Naive thymus-derived CD4-positive, alpha-beta T cell (primary cell): ENCODE data around the gene SRSF8. TPM values are rescaled to one million over a fixed set of nuclear protein-coding genes. Genes with fewer than 3 reads are reported as not detected.

Source experiments
- ATAC-seq: fragments of 150-1000 bp; cut with Tn5 transposase; 2 replicates; pipeline ENCODE4 v1.10.0; 2021; ENCODE audit warnings: mild to moderate bottlenecking, moderate library complexity
- CTCF ChIA-PET: fragments of 350-600 bp; sonication (Branson Sonifier 250); formaldehyde crosslinking; loops from one replicate; lab custom pipeline; 2021; ENCODE audit warnings: antibody characterized with exemption; lab: Charles Lee
- POLR2A ChIA-PET: fragments of 350-600 bp; sonication (Branson Sonifier 250); formaldehyde crosslinking; loops from one replicate; lab custom pipeline; 2021; ENCODE audit warnings: antibody characterized with exemption, inconsistent platforms; lab: Charles Lee
- DNase-seq, 9 donors: peaks; one replicate each; pipeline versions ENCODE4 v3.0.0 to v3.0.0-alpha.2; 2020 to 2022; ENCODE audit warnings: mixed read lengths in 1 of 9
- H3K27ac ChIP-seq: one replicate; pipeline ENCODE4 v1.7.0; 2013; ENCODE audit warnings: mild to moderate bottlenecking, low read depth, low read length, moderate library complexity
- H3K27me3 ChIP-seq, 2 donors: one replicate each; pipeline ENCODE4 v1.7.0; 2013; ENCODE audit warnings: low read length in 2 of 2, mild to moderate bottlenecking in 2 of 2, moderate library complexity in 2 of 2; ENCODE audit not compliant: control insufficient read depth in 2 of 2, insufficient read depth in 2 of 2
- H3K36me3 ChIP-seq, 3 experiments: 1 replicate in 2 of 3; 2 replicates in 1 of 3; pipeline ENCODE4 v1.7.0; 2013; ENCODE audit warnings: low read length in 3 of 3, mild to moderate bottlenecking in 3 of 3, moderate library complexity in 1 of 3; ENCODE audit not compliant: insufficient read depth in 3 of 3, control insufficient read depth in 2 of 3
- H3K4me1 ChIP-seq, 2 donors: one replicate each; pipeline ENCODE4 v1.7.0; 2013; ENCODE audit warnings: low read length in 2 of 2, mild to moderate bottlenecking in 2 of 2, moderate library complexity in 1 of 2; ENCODE audit not compliant: control insufficient read depth in 2 of 2, insufficient read depth in 2 of 2
- H3K4me3 ChIP-seq: 2 replicates; pipeline ENCODE4 v1.7.0; 2013; ENCODE audit warnings: mild to moderate bottlenecking, low read length
- H3K9me3 ChIP-seq, 3 experiments: 1 replicate in 2 of 3; 2 replicates in 1 of 3; pipeline ENCODE4 v1.7.0; 2013; ENCODE audit warnings: low read length in 3 of 3; ENCODE audit not compliant: control insufficient read depth in 2 of 3
- H3K27ac Mint-ChIP-seq, 9 donors: one replicate each; pipeline ENCODE4 v1.8.0; 2020 to 2022; ENCODE audit warnings: mixed read lengths in 9 of 9, mild to moderate bottlenecking in 8 of 9, moderate library complexity in 5 of 9, inconsistent platforms in 2 of 9
- H3K27me3 Mint-ChIP-seq, 5 donors: one replicate each; pipeline ENCODE4 v1.8.0; 2021 to 2022; ENCODE audit warnings: mixed read lengths in 5 of 5, mild to moderate bottlenecking in 1 of 5
- H3K36me3 Mint-ChIP-seq, 5 donors: one replicate each; pipeline ENCODE4 v1.8.0; 2020 to 2022; ENCODE audit warnings: mixed read lengths in 5 of 5, mild to moderate bottlenecking in 3 of 5, inconsistent platforms in 1 of 5
- H3K4me1 Mint-ChIP-seq, 7 donors: one replicate each; pipeline ENCODE4 v1.8.0; 2020 to 2022; ENCODE audit warnings: mixed read lengths in 7 of 7, mild to moderate bottlenecking in 3 of 7, inconsistent platforms in 1 of 7
- H3K4me3 Mint-ChIP-seq, 10 donors: one replicate each; pipeline ENCODE4 v1.8.0; 2020 to 2022; ENCODE audit warnings: mild to moderate bottlenecking in 10 of 10, mixed read lengths in 10 of 10, moderate library complexity in 6 of 10, inconsistent platforms in 2 of 10
- H3K9me3 Mint-ChIP-seq, 11 donors: one replicate each; pipeline ENCODE4 v1.8.0; 2020 to 2022; ENCODE audit warnings: mixed read lengths in 11 of 11, mild to moderate bottlenecking in 4 of 11, inconsistent platforms in 1 of 11, moderate library complexity in 1 of 11
- intact Hi-C, 2 donors: fragments of 100-400 bp; cut with micrococcal nuclease; formaldehyde crosslinking; loops; one replicate each; pipeline ENCODE4 v1.15.1; 2023
- polyA plus RNA-seq, 2 donors: library from polyadenylated mRNA; unstranded; fragments of 300-500 nt; fragmentation: Illumina TruSeq; gene quantifications; one replicate each; pipeline ENCODE4 v1.2.3, GENCODE V29; 2021
- total RNA-seq, 6 experiments: library from RNA in 5 of 6; stranded (reverse) in 5 of 6; gene quantifications; 1 replicate in 5 of 6; 2 replicates in 1 of 6; pipeline ENCODE4 v1.2.3 and lab custom pipeline; 2021 to 2026

SRSF8 gene
- total and polyA plus RNA-seq, 7 experiments from 2014 or later: 42.3 to 116 (median 86.2) TPM

DNA sequence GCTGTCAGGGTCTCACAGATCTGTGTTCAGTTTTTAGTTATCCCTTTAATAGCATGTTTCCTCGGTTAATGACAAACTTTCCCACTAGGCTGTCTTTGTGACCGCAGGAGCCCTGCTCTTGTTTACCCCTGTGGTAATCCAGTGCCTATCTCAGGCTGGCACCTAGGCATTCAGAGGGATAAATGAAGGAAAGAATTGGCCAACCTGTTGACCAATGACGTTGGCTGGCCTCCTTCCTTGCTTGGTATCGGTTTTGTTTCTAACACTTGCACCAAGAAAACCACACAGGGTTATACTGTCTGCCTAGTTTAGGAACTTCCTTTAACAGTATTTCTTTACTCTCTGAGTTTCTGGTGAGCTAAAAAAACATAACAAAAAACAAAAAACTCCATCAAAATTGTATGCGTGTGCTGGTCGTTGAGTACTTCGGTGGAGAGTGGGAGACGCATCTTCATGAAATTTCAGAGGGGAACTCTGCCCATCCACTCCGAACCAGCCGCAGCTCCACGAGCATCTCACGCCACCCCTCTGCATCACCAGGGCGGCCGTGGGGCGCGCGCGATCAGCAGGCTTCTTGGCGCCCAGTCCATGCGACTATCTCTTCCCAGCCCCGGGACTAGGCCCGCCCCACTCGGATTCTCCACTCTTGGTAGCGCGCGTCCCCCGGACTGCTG is 22.4 kb downstream of the SRSF8 start:
- Histone ChIP-seq H3K9me3 (no peaks in the 10 kb centered on the region), H3K4me3 (peak overlapping the region; percentile 79), H3K27me3 (no peaks in the 10 kb centered on the region), H3K27ac (peak overlapping the region; percentile 87), H3K4me1 (peaks cover 16 to 31% of the 10 kb centered on the region in 2 donors), H3K36me3 (no peaks in the 10 kb centered on the region)
- DNase-seq (peak in 2 of 9 donors; percentile 10 to 18), ATAC-seq (peak; percentile 70)
- peaks cover 0 to 5% (median 0%) of the 10 kb centered on the region in 5 donors for H3K36me3 Mint-ChIP-seq
- ChIA-PET CTCF (interaction anchor here (0.6 to 6.2 kb wide), 3 partner anchors 12 to 63 kb away, joined by 3 to 62 read pairs (median 10); partner anchors contain the start of gene SRSF8), POLR2A (interaction anchor here (0.7 to 7.6 kb wide), 14 partner anchors 9 to 1348 kb away, joined by 3 to 285 read pairs (median 6); partner anchors contain the start of genes C11orf54, CEP57, CWC15 and FAM76B)
- peak overlapping the region; percentile 86 to 95 (median 92) for H3K4me3 Mint-ChIP-seq
- no peaks in the 10 kb centered on the region for H3K27me3 Mint-ChIP-seq
- intact Hi-C loops: loop anchor here (1.0 to 2.0 kb wide), 16 partner anchors 11 to 1348 kb away; partner anchors contain the start of genes CWC15 (in 2 of the 2), KDM4D (in 2 of the 2), SESN3 (in 2 of the 2) and ANKRD49 (in 1 of the 2)
- peak overlapping the region; percentile 96 to 99 (median 98) for H3K27ac Mint-ChIP-seq
- no peaks in the 10 kb centered on the region for H3K9me3 Mint-ChIP-seq
- peaks cover 24 to 63% (median 48%) of the 10 kb centered on the region in 7 donors for H3K4me1 Mint-ChIP-seq

DNA sequence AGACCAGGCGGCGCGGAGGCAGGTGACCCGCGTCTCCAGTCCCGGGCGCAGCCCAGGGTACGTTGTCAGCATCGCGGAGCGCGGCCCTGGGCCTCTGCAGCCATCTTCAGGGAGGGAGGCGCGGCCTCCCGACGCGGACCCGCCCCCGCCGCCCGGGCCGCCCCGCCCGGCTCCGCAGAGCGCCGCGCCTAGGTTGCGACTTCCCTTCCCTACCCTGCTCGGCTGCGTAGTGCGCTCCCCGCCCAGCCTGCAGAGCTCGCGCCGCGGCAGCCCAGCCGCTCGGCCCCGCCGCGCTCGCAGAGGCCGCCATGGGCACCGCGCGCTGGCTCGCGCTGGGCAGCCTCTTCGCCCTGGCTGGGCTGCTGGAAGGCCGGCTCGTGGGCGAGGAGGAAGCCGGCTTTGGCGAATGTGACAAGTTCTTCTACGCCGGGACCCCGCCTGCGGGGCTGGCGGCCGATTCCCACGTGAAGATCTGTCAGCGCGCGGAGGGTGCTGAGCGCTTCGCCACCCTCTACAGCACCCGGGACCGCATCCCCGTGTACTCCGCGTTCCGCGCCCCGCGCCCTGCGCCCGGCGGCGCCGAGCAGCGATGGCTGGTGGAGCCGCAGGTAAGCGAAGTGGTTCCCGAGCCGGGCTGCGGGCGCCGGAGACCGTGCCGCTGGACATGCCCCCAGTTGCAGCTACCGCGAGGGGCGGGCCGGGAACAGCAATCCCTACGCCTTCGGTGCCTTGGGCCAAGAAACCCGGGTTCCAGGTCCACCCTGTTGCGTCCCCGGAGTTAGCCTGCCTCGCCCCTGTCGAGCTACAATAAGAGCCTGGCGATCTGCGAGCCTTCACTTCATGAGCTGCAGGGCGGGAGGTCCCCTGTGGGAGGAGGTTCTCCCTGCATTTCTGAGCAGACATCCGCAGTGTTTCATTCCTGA is 23.2 kb downstream of the SRSF8 start, which contains the start of gene ENDOD1:
Gene ENDOD1 (plus strand): TSS at position 227 of the 923 bp plus-strand sequence. CDS start 82 bp downstream, at position 309.
- intact Hi-C loops: loop anchor here (1.0 to 5.0 kb wide), 17 partner anchors 10 to 1349 kb away; partner anchors contain the start of genes CWC15 (in 2 of the 2), KDM4D (in 2 of the 2), SESN3 (in 2 of the 2) and ANKRD49 (in 1 of the 2)
- no peaks in the 10 kb centered on the region for H3K36me3 ChIP-seq
- H3K4me1 Mint-ChIP-seq: peaks cover 24 to 61% (median 49%) of the 10 kb centered on the region in 7 donors
- peaks cover 16 to 31% of the 10 kb centered on the region in 2 donors for H3K4me1 ChIP-seq
- H3K9me3 ChIP-seq: no peaks in the 10 kb centered on the region
- DNase-seq: peak; percentile 81 to 89 (median 87)
- peak within 1 kb of the TSS; percentile 86 to 95 (median 92) for H3K4me3 Mint-ChIP-seq
- H3K27ac ChIP-seq: peak within 1 kb of the TSS; percentile 87
- CTCF ChIA-PET: interaction anchor here (1.2 to 6.2 kb wide), 3 partner anchors 20 to 62 kb away, joined by 3 to 62 read pairs (median 10); partner anchors contain the start of gene SRSF8
- peak; percentile 98 for ATAC-seq
- no peaks in the 10 kb centered on the region for H3K9me3 Mint-ChIP-seq
- peak within 1 kb of the TSS; percentile 96 to 99 (median 98) for H3K27ac Mint-ChIP-seq
- POLR2A ChIA-PET: interaction anchor here (0.7 to 7.6 kb wide), 18 partner anchors 9 to 1349 kb away, joined by 3 to 285 read pairs (median 4); partner anchors contain the start of genes C11orf54, CEP57, CWC15 and FAM76B
- no peaks in the 10 kb centered on the region for H3K27me3 Mint-ChIP-seq
- peak within 1 kb of the TSS; percentile 79 for H3K4me3 ChIP-seq
- peaks cover 0 to 9% (median 0%) of the 10 kb centered on the region in 5 donors for H3K36me3 Mint-ChIP-seq
- no peaks in the 10 kb centered on the region for H3K27me3 ChIP-seq

DNA sequence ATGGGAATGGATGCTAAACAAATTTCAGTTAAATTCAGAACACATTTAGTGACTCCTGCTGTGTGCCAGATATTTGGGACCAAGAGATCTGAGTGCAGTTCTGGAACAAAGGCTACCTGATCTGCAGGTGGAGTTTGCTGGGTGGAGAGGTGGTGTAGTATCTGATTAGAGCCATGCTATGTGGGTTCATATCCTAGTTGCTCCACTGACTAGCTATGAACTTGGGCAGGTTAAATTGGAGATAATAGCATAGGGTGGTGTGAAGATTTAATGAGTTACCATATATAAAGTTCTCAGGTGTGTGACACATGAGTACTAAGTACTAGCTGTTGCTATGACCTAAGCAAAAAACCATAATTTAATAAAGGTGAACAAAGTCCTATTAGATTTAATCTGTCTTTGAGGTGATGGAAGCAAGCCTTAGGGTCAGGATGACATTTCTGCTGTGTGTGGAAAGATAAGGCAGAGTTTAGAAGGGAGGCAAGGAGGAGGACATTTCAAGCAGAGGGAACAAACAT is 25.0 kb downstream of the SRSF8 start:
- DNase-seq (no peak), ATAC-seq (no peak)
- H3K36me3 Mint-ChIP-seq: peaks cover 0 to 8% (median 0%) of the 10 kb centered on the region in 5 donors
- peak overlapping the region in 8 of 10 donors; percentile 19 to 95 (median 89) for H3K4me3 Mint-ChIP-seq
- H3K4me1 ChIP-seq: peaks cover 16 to 42% of the 10 kb centered on the region in 2 donors
- ChIA-PET CTCF (interaction anchor here (6.2 kb wide), 1 partner anchor 22 kb away, joined by 62 read pairs; the partner anchor contains the start of gene SRSF8), POLR2A (interaction anchor here (1.1 to 7.6 kb wide), 4 partner anchors 11 to 698 kb away, joined by 8 to 285 read pairs (median 36); partner anchors contain the start of genes FAM76B and SRSF8)
- intact Hi-C loops: loop anchor here in 1 of 2 donors (5.0 kb wide), 1 partner anchor 611 kb away; no protein-coding TSS in a partner anchor
- peak overlapping the region in 3 of 9 donors; percentile 9 to 62 (median 42) for H3K27ac Mint-ChIP-seq
- H3K9me3 ChIP-seq: no peaks in the 10 kb centered on the region
- H3K27me3 ChIP-seq: no peaks in the 10 kb centered on the region
- no peaks in the 10 kb centered on the region for H3K36me3 ChIP-seq
- peaks cover 24 to 64% (median 53%) of the 10 kb centered on the region in 7 donors for H3K4me1 Mint-ChIP-seq
- H3K27ac ChIP-seq: no peak overlapping the region
- no peaks in the 10 kb centered on the region for H3K9me3 Mint-ChIP-seq
- no peak overlapping the region for H3K4me3 ChIP-seq
- H3K27me3 Mint-ChIP-seq: no peaks in the 10 kb centered on the region

- intact Hi-C loops: loop anchor here in 1 of 2 donors (5.0 kb wide), 1 partner anchor 610 kb away; no protein-coding TSS in a partner anchor
- no peaks in the 10 kb centered on the region for H3K27me3 ChIP-seq
- H3K36me3 ChIP-seq: no peaks in the 10 kb centered on the region
- ChIA-PET POLR2A (interaction anchor here (2.0 to 7.6 kb wide), 3 partner anchors 22 to 697 kb away, joined by 8 to 285 read pairs (median 52); partner anchors contain the start of genes CEP57, FAM76B and SRSF8), CTCF (interaction anchor here (0.7 to 6.2 kb wide), 2 partner anchors 23 to 129 kb away, joined by 3 to 62 read pairs; partner anchors contain the start of gene SRSF8)
- H3K9me3 ChIP-seq: no peaks in the 10 kb centered on the region
- peaks cover 16 to 42% of the 10 kb centered on the region in 2 donors for H3K4me1 ChIP-seq
- H3K36me3 Mint-ChIP-seq: peaks cover 3 to 16% (median 7%) of the 10 kb centered on the region in 5 donors
- peak in 5 of 9 donors; percentile 12 to 43 (median 27) for DNase-seq
- peak overlapping the region in 5 of 10 donors; percentile 2 to 93 (median 22) for H3K4me3 Mint-ChIP-seq
- peaks cover 30 to 72% (median 53%) of the 10 kb centered on the region in 7 donors for H3K4me1 Mint-ChIP-seq
- peak overlapping the region in 2 of 9 donors; percentile 15 to 70 for H3K27ac Mint-ChIP-seq
- no peaks in the 10 kb centered on the region for H3K9me3 Mint-ChIP-seq
- H3K4me3 ChIP-seq: no peak overlapping the region
- no peak for ATAC-seq
- H3K27ac ChIP-seq: no peak overlapping the region
- H3K27me3 Mint-ChIP-seq: no peaks in the 10 kb centered on the region
Observed at GRCh38 chr11:95092549-95093324, 26.0 kb downstream of the SRSF8 start.

DNA sequence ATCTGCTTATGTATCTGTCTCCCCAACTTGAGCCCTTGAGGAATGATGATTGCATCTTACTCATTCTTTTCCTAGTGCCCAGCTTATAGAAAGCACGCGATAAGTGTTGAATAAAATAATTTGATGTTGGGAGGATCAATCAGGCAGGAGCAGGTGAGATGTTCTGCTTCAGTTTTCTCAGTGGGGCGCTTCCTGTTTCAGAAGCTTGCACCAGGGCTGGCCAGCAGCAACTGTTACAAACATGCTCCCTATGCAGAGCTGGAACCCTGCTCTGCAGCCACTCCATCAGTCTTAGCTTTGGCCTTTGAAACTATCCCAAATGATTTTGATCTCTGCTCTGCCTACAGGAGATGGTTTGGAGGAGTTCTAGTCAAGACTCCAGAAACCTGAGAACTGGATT is 26.8 kb downstream of the SRSF8 start:
- peaks cover 36 to 73% (median 50%) of the 10 kb centered on the region in 7 donors for H3K4me1 Mint-ChIP-seq
- peak overlapping the region in 3 of 9 donors; percentile 15 to 70 (median 19) for H3K27ac Mint-ChIP-seq
- H3K4me3 ChIP-seq: no peak overlapping the region
- H3K9me3 Mint-ChIP-seq: no peaks in the 10 kb centered on the region
- H3K4me1 ChIP-seq: peaks cover 14 to 39% of the 10 kb centered on the region in 2 donors
- ChIA-PET POLR2A (interaction anchor here (0.7 to 7.6 kb wide), 5 partner anchors 23 to 696 kb away, joined by 3 to 285 read pairs (median 5); partner anchors contain the start of genes CEP57, FAM76B, SESN3 and SRSF8), CTCF (interaction anchor here (0.7 to 6.2 kb wide), 2 partner anchors 11 to 24 kb away, joined by 3 to 62 read pairs; partner anchors contain the start of gene SRSF8)
- no peaks in the 10 kb centered on the region for H3K36me3 ChIP-seq
- no peak for ATAC-seq
- H3K27me3 ChIP-seq: no peaks in the 10 kb centered on the region
- peaks cover 5 to 21% (median 9%) of the 10 kb centered on the region in 5 donors for H3K36me3 Mint-ChIP-seq
- no peaks in the 10 kb centered on the region for H3K9me3 ChIP-seq
- intact Hi-C loops: loop anchor here in 1 of 2 donors (5.0 kb wide), 1 partner anchor 609 kb away; no protein-coding TSS in a partner anchor
- peak overlapping the region in 3 of 10 donors; percentile 2 to 60 (median 3) for H3K4me3 Mint-ChIP-seq
- H3K27ac ChIP-seq: no peak overlapping the region
- DNase-seq: no peak
- no peaks in the 10 kb centered on the region for H3K27me3 Mint-ChIP-seq
